K562 (cell line): ENCODE data around the gene NEK1. TPM values are rescaled to one million over a fixed set of nuclear protein-coding genes. Genes with fewer than 3 reads are reported as not detected.

Experiments
- ATAC-seq: fragments of 200-7000 bp; cut with Tn5 transposase; 3 replicates; pipeline ENCODE4 v1.9.1; 2020; ENCODE audit warnings: moderate library complexity
- BruUV-seq: library from RNA; stranded (reverse); fragments of 400-500 nt; replicated peaks from 2 replicates; lab custom pipeline; 2021; lab: Mats Ljungman, UMichigan
- CTCF ChIA-PET: fragments of 300-600 bp; formaldehyde crosslinking; extraction: SDS; loops from one replicate; lab custom pipeline; 2021; ENCODE audit warnings: low intra/inter-chr PET ratio; lab: Yijun Ruan, JAX
- POLR2A ChIA-PET: fragments of 300-600, 350-650 bp; sonication (Branson Sonifier 250); formaldehyde crosslinking; extraction: SDS; loops from one replicate; lab custom pipeline; 2021; ENCODE audit warnings: antibody characterized with exemption, inconsistent platforms; lab: Yijun Ruan, JAX
- DNase-seq, 4 experiments: peaks; one replicate each; pipeline versions ENCODE4 v3.0.0 to v3.0.0-alpha.2; 2011 to 2018; ENCODE audit warnings: low spot score in 3 of 4, mixed read lengths in 3 of 4; ENCODE audit errors: extremely low read depth in 1 of 4
- FAIRE-seq: peaks from 2 replicates; lab custom pipeline; 2011; peaks lifted over from hg19 to GRCh38; lab: Jason Lieb, UNC
- H2AFZ ChIP-seq: 2 replicates; pipeline ENCODE4 v1.6.0; 2011; ENCODE audit warnings: low read depth, low read length, control low read depth, inconsistent platforms
- H3K27ac ChIP-seq: fragments of 200-600 bp; 3 replicates; pipeline ENCODE4 v1.8.0; 2011; ENCODE audit warnings: low read depth, mild to moderate bottlenecking, control low read depth, inconsistent platforms, low read length, moderate library complexity, mixed read lengths; ENCODE audit errors: extremely low read depth
- H3K27me3 ChIP-seq, 2 experiments: fragments of 300-600 bp in 1 of 2; 2 replicates in 1 of 2; 3 replicates in 1 of 2; pipeline versions ENCODE4 v1.6.0 to v1.8.0; 2011; ENCODE audit warnings: inconsistent platforms in 2 of 2, low read length in 2 of 2, mild to moderate bottlenecking in 1 of 2, mixed read lengths in 1 of 2, moderate library complexity in 1 of 2; ENCODE audit not compliant: control insufficient read depth in 2 of 2, insufficient read depth in 2 of 2
- H3K36me3 ChIP-seq: fragments of 300-600 bp; 3 replicates; pipeline ENCODE4 v1.8.0; 2011; ENCODE audit warnings: mild to moderate bottlenecking, low read length, inconsistent platforms; ENCODE audit not compliant: control insufficient read depth, insufficient read depth
- H3K4me1 ChIP-seq, 2 experiments: fragments of 200-600 bp in 1 of 2; replicated peaks in 1 of 2; 2 replicates in 1 of 2; 3 replicates in 1 of 2; pipeline versions ENCODE4 v1.5.1 to v1.8.0; 2011; ENCODE audit warnings: inconsistent platforms in 2 of 2, low read length in 2 of 2, mild to moderate bottlenecking in 1 of 2, mixed read lengths in 1 of 2, moderate library complexity in 1 of 2; ENCODE audit not compliant: control insufficient read depth in 2 of 2, insufficient read depth in 2 of 2
- H3K4me2 ChIP-seq: 2 replicates; pipeline ENCODE4 v1.6.1; 2011; ENCODE audit warnings: low read length, control low read depth, inconsistent platforms, mixed read lengths; ENCODE audit not compliant: insufficient read depth
- H3K4me3 ChIP-seq: fragments of 200-600 bp; sonication (generic), shearing (Covaris generic); 2 replicates; pipeline ENCODE4 v1.5.1; 2016; ENCODE audit warnings: control low read depth, inconsistent platforms
- H3K79me2 ChIP-seq: fragments of 200-600 bp; 3 replicates; pipeline ENCODE4 v1.8.0; 2011; ENCODE audit warnings: low read length, inconsistent platforms; ENCODE audit not compliant: control insufficient read depth, insufficient read depth
- H3K9ac ChIP-seq, 2 experiments: 2 replicates each; pipeline versions ENCODE4 v1.6.0 to v1.6.1; 2011; ENCODE audit warnings: low read depth in 2 of 2, low read length in 2 of 2, control low read depth in 1 of 2, inconsistent platforms in 1 of 2, mild to moderate bottlenecking in 1 of 2, mixed read lengths in 1 of 2; ENCODE audit not compliant: insufficient read depth in 1 of 2
- H3K9me1 ChIP-seq: one replicate; pipeline ENCODE4 v1.6.0; 2011; ENCODE audit warnings: inconsistent platforms, mild to moderate bottlenecking, low read length, moderate library complexity; ENCODE audit not compliant: control insufficient read depth, insufficient read depth
- H3K9me3 ChIP-seq: replicated peaks from 2 replicates; pipeline ENCODE4 v1.5.1; 2011; ENCODE audit warnings: low read depth, low read length, inconsistent platforms; ENCODE audit not compliant: control insufficient read depth, insufficient read depth
- H4K20me1 ChIP-seq: replicated peaks from 2 replicates; pipeline ENCODE4 v1.6.1; 2011; ENCODE audit warnings: low read length, inconsistent platforms, mixed read lengths; ENCODE audit not compliant: control insufficient read depth, insufficient read depth
- ATF7 ChIP-seq: fragments of 450-650 bp; IDR thresholded peaks from 2 replicates; pipeline ENCODE4 v1.7.1; 2014; ENCODE audit warnings: mild to moderate bottlenecking, moderate library complexity
- CREBBP ChIP-seq: IDR thresholded peaks from one replicate; pipeline ENCODE4 v1.6.1; 2012; ENCODE audit warnings: low read depth, mild to moderate bottlenecking, control low read depth, inconsistent platforms, low read length
- EHMT2 ChIP-seq: fragments of 450-650 bp; IDR thresholded peaks from 2 replicates; pipeline ENCODE4 v1.6.1; 2018; ENCODE audit warnings: antibody characterized with exemption
- L3MBTL2 ChIP-seq: fragments of 450-650 bp; IDR thresholded peaks from 2 replicates; pipeline ENCODE4 v1.6.1; 2016; ENCODE audit warnings: mild to moderate bottlenecking, moderate library complexity
- MEF2D ChIP-seq: conservative IDR thresholded peaks from 2 replicates; pipeline ENCODE4 v1.6.1; 2016; ENCODE audit warnings: low read depth, missing genetic modification characterization, missing compliant biosample characterization
- TEAD2 ChIP-seq: fragments of 450-650 bp; IDR thresholded peaks from 2 replicates; pipeline ENCODE4 v1.6.1; 2016; ENCODE audit warnings: missing genetic modification characterization, control low read depth, missing compliant biosample characterization
- ZNF57 ChIP-seq: fragments of 450-650 bp; formaldehyde crosslinking; IDR thresholded peaks from 2 replicates; pipeline ENCODE4 v1.4.0; 2020; ENCODE audit warnings: mild to moderate bottlenecking, moderate library complexity
- in situ Hi-C: fragments of 300-500 bp; cut with MboI; formaldehyde crosslinking; loops from 4 replicates; pipeline ENCODE4 v1.15.0; 2018; ENCODE audit warnings: inconsistent platforms, mixed read lengths
- intact Hi-C: fragments of 100-400 bp; cut with micrococcal nuclease; formaldehyde crosslinking; loops from 2 replicates; pipeline ENCODE4 v1.14.2; 2022
- polyA plus RNA-seq, 8 experiments: library from polyadenylated mRNA; depleted of rRNA in 4 of 8; stranded (reverse) in 5 of 8; unstranded in 3 of 8; fragments of >200 nt; fragmentation: Nextera tagmentation in 2 of 8; fragmentation: Illumina TruSeq in 1 of 8; extraction: Ambion mirVana in 2 of 8; extraction: Trizol in 1 of 8; gene quantifications; 2 replicates each; pipeline versions ENCODE4 v1.2.1 to v1.2.3, GENCODE V29; 2011 to 2014; ENCODE audit warnings: inconsistent platforms in 1 of 8, missing spikeins in 1 of 8
- total RNA-seq, 7 experiments: library from RNA; depleted of rRNA in 6 of 7; stranded (reverse); fragments of >200 nt in 6 of 7; fragmentation: Illumina TruSeq in 2 of 7; extraction: Trizol in 2 of 7; gene quantifications; 2 replicates each; pipeline versions ENCODE4 v1.2.1 to v1.2.3, GENCODE V29; 2011 to 2021; ENCODE audit warnings: low replicate concordance in 1 of 7
- TF ChIP-seq, protein P1 (sequence below): fragments of 250-450 bp; sonication (Bioruptor Pico); IDR thresholded peaks from 2 replicates; pipeline ENCODE4 v1.8.0; 2021; ENCODE audit warnings: moderate library complexity, mild to moderate bottlenecking, inconsistent platforms
- TF ChIP-seq, protein P2 (sequence below): fragments of 250-450 bp; sonication (Bioruptor Pico); IDR thresholded peaks from 2 replicates; pipeline ENCODE4 v1.4.0; 2020; ENCODE audit warnings: mild to moderate bottlenecking, moderate library complexity
- TF ChIP-seq, protein P3 (sequence below): conservative IDR thresholded peaks from 2 replicates; pipeline ENCODE4 v1.6.1; 2011; ENCODE audit warnings: low read depth, mild to moderate bottlenecking, low read length; ENCODE audit not compliant: control insufficient read depth

The NEK1 gene
- total and polyA plus RNA-seq, 9 of the 15 experiments (the other 6 are each of a cell fraction or from before 2014, with no cell fraction given): 6.2 to 15.7 (median 10.3) TPM

DNA sequence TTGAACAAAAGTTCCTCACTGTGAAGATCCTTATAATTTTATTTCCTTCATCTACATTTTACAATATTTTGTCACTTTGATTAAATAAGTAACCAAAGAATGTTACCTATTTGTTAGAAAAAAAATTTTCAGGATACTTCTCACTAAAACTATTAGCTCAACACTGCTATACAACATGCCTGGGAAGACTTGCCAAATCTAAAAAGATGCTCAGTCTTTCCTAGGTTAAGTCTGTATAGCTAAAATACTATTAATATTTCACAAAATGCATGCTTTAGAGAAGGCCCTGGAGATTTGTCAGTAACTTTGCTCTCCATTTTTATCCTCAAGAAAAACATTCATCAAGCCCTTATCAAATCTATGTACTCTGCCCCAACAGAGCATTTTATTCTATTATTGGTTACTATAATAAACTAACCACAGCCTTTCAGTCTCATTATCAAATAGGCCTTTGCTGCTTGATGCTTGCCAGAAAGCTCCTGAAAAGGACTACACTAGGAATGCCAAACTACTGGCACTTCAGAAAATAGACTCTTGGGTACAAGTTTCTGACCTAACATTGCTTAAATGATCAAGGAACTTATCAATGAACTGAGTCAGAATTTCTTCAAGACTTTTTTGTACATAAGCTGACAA lies 17.7 kb downstream of the NEK1 start:
- in situ Hi-C loops (no loop called here), intact Hi-C loops (no loop called here)
- no peak for DNase-seq
- no TSS peak for BruUV-seq
- Histone ChIP-seq H2AFZ (no peak overlapping the region), H3K79me2 (no peaks in the 10 kb centered on the region), H3K27ac (no peak overlapping the region), H3K4me1 (no peaks in the 10 kb centered on the region), H3K4me3 (no peak overlapping the region), H3K36me3 (peaks cover 30% of the 10 kb centered on the region; the same call in 1 of the 3 replicates), H3K4me2 (no peak overlapping the region), H3K27me3 (no peaks in the 10 kb centered on the region), H3K9ac (no peak overlapping the region), H3K9me1 (no peaks in the 10 kb centered on the region), H4K20me1 (no peaks in the 10 kb centered on the region), H3K9me3 (no peaks in the 10 kb centered on the region)
- no peak for ATAC-seq
- FAIRE-seq: no peak
- CTCF ChIA-PET: no interaction called here
- POLR2A ChIA-PET: no interaction called here
- TF ChIP-seq L3MBTL2 (no peak), ZNF57 (no peak), MEF2D (tag) (no peak), CREBBP (no peak), ATF7 (no peak), TEAD2 (tag) (no peak), EHMT2 (no peak)
- TF ChIP-seq, protein P1, sequence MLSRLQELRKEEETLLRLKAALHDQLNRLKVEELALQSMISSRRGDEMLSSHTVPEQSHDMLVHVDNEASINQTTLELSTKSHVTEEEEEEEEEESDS: no peak
- TF ChIP-seq, protein P2, sequence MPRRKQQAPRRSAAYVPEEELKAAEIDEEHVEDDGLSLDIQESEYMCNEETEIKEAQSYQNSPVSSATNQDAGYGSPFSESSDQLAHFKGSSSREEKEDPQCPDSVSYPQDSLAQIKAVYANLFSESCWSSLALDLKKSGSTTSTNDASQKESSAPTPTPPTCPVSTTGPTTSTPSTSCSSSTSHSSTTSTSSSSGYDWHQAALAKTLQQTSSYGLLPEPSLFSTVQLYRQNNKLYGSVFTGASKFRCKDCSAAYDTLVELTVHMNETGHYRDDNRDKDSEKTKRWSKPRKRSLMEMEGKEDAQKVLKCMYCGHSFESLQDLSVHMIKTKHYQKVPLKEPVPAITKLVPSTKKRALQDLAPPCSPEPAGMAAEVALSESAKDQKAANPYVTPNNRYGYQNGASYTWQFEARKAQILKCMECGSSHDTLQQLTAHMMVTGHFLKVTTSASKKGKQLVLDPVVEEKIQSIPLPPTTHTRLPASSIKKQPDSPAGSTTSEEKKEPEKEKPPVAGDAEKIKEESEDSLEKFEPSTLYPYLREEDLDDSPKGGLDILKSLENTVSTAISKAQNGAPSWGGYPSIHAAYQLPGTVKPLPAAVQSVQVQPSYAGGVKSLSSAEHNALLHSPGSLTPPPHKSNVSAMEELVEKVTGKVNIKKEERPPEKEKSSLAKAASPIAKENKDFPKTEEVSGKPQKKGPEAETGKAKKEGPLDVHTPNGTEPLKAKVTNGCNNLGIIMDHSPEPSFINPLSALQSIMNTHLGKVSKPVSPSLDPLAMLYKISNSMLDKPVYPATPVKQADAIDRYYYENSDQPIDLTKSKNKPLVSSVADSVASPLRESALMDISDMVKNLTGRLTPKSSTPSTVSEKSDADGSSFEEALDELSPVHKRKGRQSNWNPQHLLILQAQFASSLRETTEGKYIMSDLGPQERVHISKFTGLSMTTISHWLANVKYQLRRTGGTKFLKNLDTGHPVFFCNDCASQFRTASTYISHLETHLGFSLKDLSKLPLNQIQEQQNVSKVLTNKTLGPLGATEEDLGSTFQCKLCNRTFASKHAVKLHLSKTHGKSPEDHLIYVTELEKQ (CRISPR knock-in tag): no peak
- TF ChIP-seq, protein P3, sequence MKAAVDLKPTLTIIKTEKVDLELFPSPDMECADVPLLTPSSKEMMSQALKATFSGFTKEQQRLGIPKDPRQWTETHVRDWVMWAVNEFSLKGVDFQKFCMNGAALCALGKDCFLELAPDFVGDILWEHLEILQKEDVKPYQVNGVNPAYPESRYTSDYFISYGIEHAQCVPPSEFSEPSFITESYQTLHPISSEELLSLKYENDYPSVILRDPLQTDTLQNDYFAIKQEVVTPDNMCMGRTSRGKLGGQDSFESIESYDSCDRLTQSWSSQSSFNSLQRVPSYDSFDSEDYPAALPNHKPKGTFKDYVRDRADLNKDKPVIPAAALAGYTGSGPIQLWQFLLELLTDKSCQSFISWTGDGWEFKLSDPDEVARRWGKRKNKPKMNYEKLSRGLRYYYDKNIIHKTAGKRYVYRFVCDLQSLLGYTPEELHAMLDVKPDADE: no peak
